SU-DHL-6 (cell line): ENCODE data around the gene CTSH.

Source experiments
- CTCF ChIP-seq: fragments of 200-600 bp; sonication (generic); IDR thresholded peaks from one replicate; pipeline ENCODE4 v1.5.1; 2017; ENCODE audit warnings: antibody characterized with exemption, mild to moderate bottlenecking, low read length, moderate library complexity; ENCODE audit not compliant: insufficient read depth, poor library complexity, severe bottlenecking
- EZH2phosphoT487 ChIP-seq: fragments of 200-600 bp; sonication (generic), shearing (Covaris generic); conservative IDR thresholded peaks from 2 replicates; pipeline ENCODE4 v1.6.1; 2018; ENCODE audit warnings: mild to moderate bottlenecking, antibody characterized with exemption, low read length, moderate library complexity, mixed read lengths

GRCh38 chr15:78944202-78944625 is 632 bp downstream of the CTSH start:
- no peak for TF ChIP-seq EZH2phosphoT487
- no peak for TF ChIP-seq CTCF
